DOHH2 (cell line): ENCODE results near the gene SMARCC2.

Experiments
- EZH2phosphoT487 ChIP-seq: fragments of 200-600 bp; sonication (generic); IDR thresholded peaks from 2 replicates; pipeline ENCODE4 v1.6.1; 2017; ENCODE audit warnings: borderline replicate concordance, mild to moderate bottlenecking, antibody characterized with exemption, low read length, moderate library complexity, mixed read lengths
- TF ChIP-seq, protein P1 (sequence below): fragments of 200-600 bp; sonication (generic); IDR thresholded peaks from one replicate; pipeline ENCODE4 v1.5.1; 2014; ENCODE audit warnings: antibody characterized with exemption, mild to moderate bottlenecking, low read depth, low read length; ENCODE audit not compliant: poor library complexity, severe bottlenecking

DNA sequence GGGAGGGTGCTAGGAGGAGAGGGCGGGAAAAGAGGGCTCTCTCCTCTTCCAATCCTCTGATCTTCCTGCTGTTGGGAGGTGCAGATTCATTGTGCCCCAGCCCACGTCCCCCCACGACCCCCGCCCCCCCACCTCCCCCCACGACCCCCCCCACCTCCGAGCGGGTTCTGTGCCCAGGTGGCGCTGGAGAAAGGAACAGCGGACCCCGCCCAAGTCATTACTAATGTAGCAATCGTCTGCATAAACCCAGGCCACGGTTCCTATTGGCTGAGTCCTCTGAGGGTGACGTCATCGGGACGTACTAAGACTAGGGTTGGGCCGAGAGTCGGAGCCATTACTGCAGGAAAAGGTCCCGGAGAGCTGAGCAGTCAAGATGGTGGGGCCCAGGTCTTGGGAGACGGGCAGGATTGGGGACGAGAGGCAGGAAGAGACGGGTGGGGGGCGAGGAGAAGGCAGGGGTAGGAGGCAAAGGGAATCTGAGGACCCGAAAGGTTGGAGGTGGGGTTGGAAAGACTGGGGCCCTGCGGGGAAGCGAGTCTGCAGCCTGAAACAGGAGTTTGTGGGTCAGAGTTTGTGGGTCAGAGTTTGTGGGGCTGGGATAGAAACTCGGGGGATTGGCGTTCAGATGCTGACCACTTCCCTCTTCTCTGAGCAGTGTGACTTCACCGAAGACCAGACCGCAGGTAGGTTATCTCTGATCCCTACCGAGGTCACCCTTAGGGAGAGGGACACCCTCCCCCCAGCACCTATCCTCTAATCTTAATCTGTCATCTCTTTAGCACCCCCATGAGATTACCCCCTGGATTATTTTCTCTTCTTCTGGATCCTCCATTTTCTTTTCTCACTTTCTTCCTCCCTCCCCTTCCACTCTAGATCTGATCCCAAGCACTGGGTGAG, 31.0 kb downstream of the SMARCC2 start, which contains the start of gene MYL6:
- TF ChIP-seq, protein P1, sequence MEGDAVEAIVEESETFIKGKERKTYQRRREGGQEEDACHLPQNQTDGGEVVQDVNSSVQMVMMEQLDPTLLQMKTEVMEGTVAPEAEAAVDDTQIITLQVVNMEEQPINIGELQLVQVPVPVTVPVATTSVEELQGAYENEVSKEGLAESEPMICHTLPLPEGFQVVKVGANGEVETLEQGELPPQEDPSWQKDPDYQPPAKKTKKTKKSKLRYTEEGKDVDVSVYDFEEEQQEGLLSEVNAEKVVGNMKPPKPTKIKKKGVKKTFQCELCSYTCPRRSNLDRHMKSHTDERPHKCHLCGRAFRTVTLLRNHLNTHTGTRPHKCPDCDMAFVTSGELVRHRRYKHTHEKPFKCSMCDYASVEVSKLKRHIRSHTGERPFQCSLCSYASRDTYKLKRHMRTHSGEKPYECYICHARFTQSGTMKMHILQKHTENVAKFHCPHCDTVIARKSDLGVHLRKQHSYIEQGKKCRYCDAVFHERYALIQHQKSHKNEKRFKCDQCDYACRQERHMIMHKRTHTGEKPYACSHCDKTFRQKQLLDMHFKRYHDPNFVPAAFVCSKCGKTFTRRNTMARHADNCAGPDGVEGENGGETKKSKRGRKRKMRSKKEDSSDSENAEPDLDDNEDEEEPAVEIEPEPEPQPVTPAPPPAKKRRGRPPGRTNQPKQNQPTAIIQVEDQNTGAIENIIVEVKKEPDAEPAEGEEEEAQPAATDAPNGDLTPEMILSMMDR: no peak
- no peak for TF ChIP-seq EZH2phosphoT487
